SK-N-SH (cell line): ENCODE results near the gene IER2. TPM values are rescaled to one million over a fixed set of nuclear protein-coding genes. Genes with fewer than 3 reads are reported as not detected.
A peak's percentile ranks its signal among the peaks of the same experiment; 100 is the strongest.

ENCODE experiments used
- CTCF ChIA-PET: fragments of 300-600, 350-600 bp; formaldehyde crosslinking; extraction: SDS; loops from one replicate; lab custom pipeline; 2021; lab: Yijun Ruan, JAX
- POLR2A ChIA-PET: fragments of 350-600 bp; sonication (Branson Sonifier 250); formaldehyde crosslinking; extraction: SDS; loops from one replicate; lab custom pipeline; 2020; ENCODE audit warnings: antibody characterized with exemption, inconsistent platforms; lab: Yijun Ruan, JAX
- DNase-seq: peaks from one replicate; pipeline ENCODE4 v3.0.0; 2012
- H2AFZ ChIP-seq: fragments of 200-600 bp; sonication (generic); 2 replicates; pipeline ENCODE4 v1.8.1; 2016; ENCODE audit warnings: antibody characterized with exemption, mild to moderate bottlenecking, low read depth
- H3F3A ChIP-seq: fragments of 200-600 bp; sonication (generic); replicated peaks from 2 replicates; pipeline ENCODE3; 2016; ENCODE audit warnings: antibody characterized with exemption, mild to moderate bottlenecking; ENCODE audit not compliant: insufficient read depth
- H3K27ac ChIP-seq, 2 experiments: fragments of 200-500 bp in 1 of 2; fragments of 200-600 bp in 1 of 2; sonication (Bioruptor generic) in 1 of 2; sonication (generic), shearing (Covaris generic) in 1 of 2; 2 replicates each; pipeline versions ENCODE4 v1.5.1 to v1.6.1; 2014 to 2016; ENCODE audit warnings: low read depth in 2 of 2, inconsistent platforms in 1 of 2, low read length in 1 of 2, mild to moderate bottlenecking in 1 of 2, mixed read lengths in 1 of 2
- H3K27me3 ChIP-seq: fragments of 200-600 bp; sonication (generic), shearing (Covaris generic); 2 replicates; pipeline ENCODE4 v1.6.1; 2016; ENCODE audit warnings: mixed run types; ENCODE audit not compliant: insufficient read depth
- H3K36me3 ChIP-seq, 2 experiments: fragments of 200-500 bp in 1 of 2; fragments of 200-600 bp in 1 of 2; sonication (Bioruptor generic) in 1 of 2; sonication (generic) in 1 of 2; replicated peaks in 1 of 2; 2 replicates each; pipeline versions ENCODE3 to v1.5.1; 2014 to 2016; ENCODE audit warnings: low read length in 1 of 2, mild to moderate bottlenecking in 1 of 2; ENCODE audit not compliant: insufficient read depth in 2 of 2, control insufficient read depth in 1 of 2
- H3K4me1 ChIP-seq, 2 experiments: fragments of 200-500 bp in 1 of 2; fragments of 200-600 bp in 1 of 2; sonication (Bioruptor generic) in 1 of 2; sonication (generic), shearing (Covaris generic) in 1 of 2; 2 replicates each; pipeline versions ENCODE4 v1.5.1 to v1.6.1; 2014 to 2016; ENCODE audit warnings: low read depth in 1 of 2, low read length in 1 of 2, mixed run types in 1 of 2; ENCODE audit not compliant: insufficient read depth in 2 of 2, control insufficient read depth in 1 of 2
- H3K4me2 ChIP-seq: fragments of 200-600 bp; sonication (generic), shearing (Covaris generic); 2 replicates; pipeline ENCODE4 v1.6.1; 2017; ENCODE audit warnings: mixed run types
- H3K4me3 ChIP-seq, 2 experiments: fragments of 200-500 bp in 1 of 2; fragments of 200-600 bp in 1 of 2; sonication (Bioruptor generic) in 1 of 2; sonication (generic), shearing (Covaris generic) in 1 of 2; 2 replicates each; pipeline versions ENCODE4 v1.5.1 to v1.8.1; 2014 to 2016; ENCODE audit warnings: low read depth in 2 of 2, inconsistent platforms in 1 of 2, low read length in 1 of 2, mild to moderate bottlenecking in 1 of 2, mixed read lengths in 1 of 2, moderate library complexity in 1 of 2
- H3K79me2 ChIP-seq: fragments of 200-600 bp; sonication (generic); 2 replicates; pipeline ENCODE4 v1.8.1; 2017; ENCODE audit warnings: mild to moderate bottlenecking; ENCODE audit not compliant: insufficient read depth
- H3K9ac ChIP-seq: fragments of 200-600 bp; sonication (generic); 2 replicates; pipeline ENCODE4 v1.6.1; 2017; ENCODE audit warnings: mixed run types
- H3K9me2 ChIP-seq: fragments of 200-600 bp; sonication (generic); 2 replicates; pipeline ENCODE4 v1.6.1; 2017; ENCODE audit warnings: mixed run types
- H3K9me3 ChIP-seq: fragments of 200-600 bp; sonication (generic); 2 replicates; pipeline ENCODE4 v1.6.1; 2017; ENCODE audit warnings: mixed run types, mild to moderate bottlenecking, moderate library complexity
- H4K20me1 ChIP-seq: fragments of 200-600 bp; sonication (generic); 2 replicates; pipeline ENCODE4 v1.6.1; 2017; ENCODE audit warnings: mild to moderate bottlenecking, mixed run types; ENCODE audit not compliant: insufficient read depth
- CHD2 ChIP-seq: fragments of 150-350 bp; IDR thresholded peaks from 2 replicates; pipeline ENCODE4 v1.6.1; 2018; ENCODE audit warnings: low read length; ENCODE audit not compliant: partially characterized antibody
- FOXM1 ChIP-seq: IDR thresholded peaks from 2 replicates; pipeline ENCODE4 v1.4.0; 2012; ENCODE audit warnings: low read depth, mild to moderate bottlenecking
- IRF3 ChIP-seq: fragments of 150-350 bp; IDR thresholded peaks from 2 replicates; pipeline ENCODE4 v1.6.1; 2016; ENCODE audit warnings: mild to moderate bottlenecking, low read depth, low read length
- MAX ChIP-seq: IDR thresholded peaks from 2 replicates; pipeline ENCODE4 v1.4.0; 2012; ENCODE audit warnings: low read depth
- MXI1 ChIP-seq: IDR thresholded peaks from 2 replicates; pipeline ENCODE4 v1.6.1; 2012; ENCODE audit warnings: mild to moderate bottlenecking, low read depth, low read length, improper control_type of control experiment
- NRF1 ChIP-seq: IDR thresholded peaks from 2 replicates; pipeline ENCODE4 v1.6.1; 2012; ENCODE audit warnings: low read depth, mild to moderate bottlenecking, low read length
- PBX3 ChIP-seq: IDR thresholded peaks from 2 replicates; pipeline ENCODE4; 2012
- POLR2AphosphoS5 ChIP-seq: IDR thresholded peaks from 2 replicates; pipeline ENCODE4 v1.6.1; 2012; ENCODE audit warnings: low read depth, low read length
- RXRA ChIP-seq: IDR thresholded peaks from 2 replicates; pipeline ENCODE4 v1.4.0; 2012; ENCODE audit warnings: low read depth, mild to moderate bottlenecking, borderline replicate concordance
- SMC3 ChIP-seq: IDR thresholded peaks from 2 replicates; pipeline ENCODE4 v1.6.1; 2012; ENCODE audit warnings: low read depth, low read length, improper control_type of control experiment
- USF1 ChIP-seq: IDR thresholded peaks from 2 replicates; pipeline ENCODE4 v1.4.0; 2012; ENCODE audit warnings: low read depth, borderline replicate concordance
- ZBTB33 ChIP-seq: IDR thresholded peaks from 2 replicates; pipeline ENCODE4 v1.4.0; 2012; ENCODE audit warnings: low read depth, borderline replicate concordance
- WGBS: methylation state at CpG from one replicate; pipeline ENCODE4 v1.1.6; 2017; ENCODE audit warnings: low lambda C conversion rate; 5-methylcytosine and 5-hydroxymethylcytosine counted together
- polyA plus RNA-seq, 3 experiments: library from polyadenylated mRNA; depleted of rRNA; stranded (reverse); fragments of >200 nt; gene quantifications; 2 replicates each; pipeline ENCODE4 v1.2.3, GENCODE V29; 2012

The IER2 gene
- polyA plus RNA-seq, 1 of the 3 experiments (the other 2 are of a cell fraction): 115 TPM

GRCh38 chr19:13162724-13163608 lies 12.8 kb downstream of the IER2 start:
- Histone ChIP-seq H3K9ac (peak overlapping the region; percentile 74), H3K9me3 (no peaks in the 10 kb centered on the region), H3K4me1 (peaks cover 28 to 33% of the 10 kb centered on the region in 2 experiments; a peak in 3 of 4 replicates), H3K36me3 (no peaks in the 10 kb centered on the region), H3K4me3 (peak overlapping the region; percentile 25 to 58), H3K9me2 (no peaks in the 10 kb centered on the region), H4K20me1 (no peaks in the 10 kb centered on the region), H3K4me2 (peak overlapping the region; percentile 89), H2AFZ (peak overlapping the region; percentile 48; the same call in 1 of the 2 replicates), H3K27ac (peak overlapping the region; percentile 97 to 100), H3F3A (peaks cover 51% of the 10 kb centered on the region), H3K27me3 (no peaks in the 10 kb centered on the region), H3K79me2 (peaks cover 10% of the 10 kb centered on the region; the same call in 1 of the 2 replicates)
- TF ChIP-seq USF1 (peak; percentile 54), MAX (peak; percentile 59; the same call in 1 of the 2 replicates), PBX3 (peak; percentile 92), MXI1 (peak; percentile 65; the same call in 1 of the 2 replicates), POLR2AphosphoS5 (peak; percentile 39; the same call in 1 of the 2 replicates), IRF3 (no peak), CHD2 (no peak), ZBTB33 (no peak), SMC3 (no peak), FOXM1 (no peak), RXRA (peak; percentile 12; the same call in 1 of the 2 replicates), NRF1 (peak; percentile 35; the same call in 1 of the 2 replicates)
- ChIA-PET POLR2A (interaction anchor here (0.6 to 5.2 kb wide), 10 partner anchors 8 to 683 kb away, joined by 3 to 73 read pairs (median 4); partner anchors contain the start of genes IER2, JUNB and STX10), CTCF (interaction anchor here (1.1 to 2.4 kb wide), 6 partner anchors 8 to 179 kb away, joined by 3 to 11 read pairs (median 5); partner anchors contain the start of genes IER2 and STX10)
- 7% methylated on average over 20 of the region's 58 CpGs for WGBS
- peak; percentile 90 for DNase-seq
